ENCODE measurements around the gene ZNF423.

Gene ZNF423

GRCh38 chr16:49848530-49848929 lies 7.4 kb downstream of the ZNF423 start:
- no peak for DNase-seq (ENCODE audit: low read depth)

GRCh38 chr16:49846800-49847199 lies 9.1 kb downstream of the ZNF423 start:
- DNase-seq (ENCODE audit: low read depth), result no peak

- DNase-seq (ENCODE audit: low read depth), result no peak
Observed at GRCh38 chr16:49844359-49844758, 11.6 kb downstream of the ZNF423 start.

GRCh38 chr16:49843758-49844157 lies 12.2 kb downstream of the ZNF423 start:
- no peak for DNase-seq (ENCODE audit: low read depth)

- DNase-seq (ENCODE audit: low read depth), result no peak
Observed at GRCh38 chr16:49842972-49843371, 12.9 kb downstream of the ZNF423 start.

- no peak for DNase-seq (ENCODE audit: low read depth)
Observed at GRCh38 chr16:49839017-49839825, 16.7 kb downstream of the ZNF423 start.

GRCh38 chr16:49838441-49839016 lies 17.4 kb downstream of the ZNF423 start:
- DNase-seq (ENCODE audit: low read depth), result no peak

- DNase-seq (ENCODE audit: low read depth), result no peak
Observed at GRCh38 chr16:49837688-49838410, 18.1 kb downstream of the ZNF423 start.

- DNase-seq (ENCODE audit: low read depth), result no peak
Observed at GRCh38 chr16:49836668-49837067, 19.2 kb downstream of the ZNF423 start.

GRCh38 chr16:49836218-49836617 lies 19.7 kb downstream of the ZNF423 start:
- no peak for DNase-seq (ENCODE audit: low read depth)

GRCh38 chr16:49835161-49835777 lies 20.6 kb downstream of the ZNF423 start:
- DNase-seq (ENCODE audit: low read depth), result no peak

GRCh38 chr16:49834531-49835151 lies 21.3 kb downstream of the ZNF423 start:
- no peak for DNase-seq (ENCODE audit: low read depth)

GRCh38 chr16:49833796-49834530 lies 21.9 kb downstream of the ZNF423 start:
- DNase-seq (ENCODE audit: low read depth), result no peak

- no peak for DNase-seq (ENCODE audit: low read depth)
Observed at GRCh38 chr16:49833085-49833484, 22.8 kb downstream of the ZNF423 start.

GRCh38 chr16:49832177-49832576 lies 23.7 kb downstream of the ZNF423 start:
- no peak for DNase-seq (ENCODE audit: low read depth)

- no peak for DNase-seq (ENCODE audit: low read depth)
Observed at GRCh38 chr16:49830873-49831272, 25.0 kb downstream of the ZNF423 start.

GRCh38 chr16:49828533-49829267 lies 27.2 kb downstream of the ZNF423 start:
- DNase-seq (ENCODE audit: low read depth), result no peak

GRCh38 chr16:49827805-49828438 lies 28.0 kb downstream of the ZNF423 start:
- DNase-seq (ENCODE audit: low read depth), result no peak

- no peak for DNase-seq (ENCODE audit: low read depth)
Observed at GRCh38 chr16:49826515-49826914, 29.4 kb downstream of the ZNF423 start.

- no peak for DNase-seq (ENCODE audit: low read depth)
Observed at GRCh38 chr16:49825041-49825440, 30.9 kb downstream of the ZNF423 start.

Data from stimulated activated CD8-positive, alpha-beta memory T cell treated with anti-CD3 and anti-CD28 coated beads, Interleukin-12 subunit alpha, Interleukin-12 subunit beta, amount 100 ng/mL, for 1 hour (primary cell).